SK-MEL-5 (cell line): Measurements from ENCODE around the gene RNF111. TPM values are rescaled to one million over a fixed set of nuclear protein-coding genes. Genes with fewer than 3 reads are reported as not detected.

Experiments used
- DNase-seq: peaks from one replicate; pipeline ENCODE4 v3.0.0-alpha.2; 2016; ENCODE audit warnings: low read depth, low spot score
- in situ Hi-C: cut with HindIII; loops from 2 replicates; pipeline ENCODE4 v1.10.0; 2016; ENCODE audit warnings: low sequenced_read_pairs, high pct_unique_total_duplicates, low pct_unique_long_range_greater_than_20kb
- total RNA-seq: library from RNA; depleted of rRNA; stranded (reverse); fragments of >200 nt; shearing (Covaris generic); gene quantifications from 2 replicates; pipeline ENCODE4 v1.2.3, GENCODE V29; 2014; rRNA removed

The RNF111 gene
- total RNA-seq, 1 experiment from 2014 or later = 19.9 TPM

GRCh38 chr15:59143281-59143680, 155.8 kb downstream of the RNF111 start:
- in situ Hi-C loops = loop anchor here (25.0 kb wide), 1 partner anchor 369 kb away; no protein-coding TSS in a partner anchor
- DNase-seq = no peak

- in situ Hi-C loops = loop anchor here (25.0 kb wide), 1 partner anchor 368 kb away; no protein-coding TSS in a partner anchor
Observed at GRCh38 chr15:59144594-59144993, 157.1 kb downstream of the RNF111 start.

More at GRCh38 chr15:59144594-59144993, 157.1 kb downstream of the RNF111 start:
- DNase-seq = peak; percentile 53

Other genes with a start within 250 kb of the RNF111 start
- 132 and 144 TPM in 2 replicates for gene ADAM10, start 238.0 kb upstream of the RNF111 start, total RNA-seq
- 10.9 and 13.0 TPM in 2 replicates for gene MINDY2, start 216.4 kb upstream of the RNF111 start, total RNA-seq
- 59.6 and 72.0 TPM in 2 replicates for gene SLTM, start 54.0 kb upstream of the RNF111 start, total RNA-seq
- 44.7 and 49.8 TPM in 2 replicates for gene CCNB2, start 117.5 kb downstream of the RNF111 start, total RNA-seq
- not detected in 2 replicates for gene LDHAL6B, start 219.2 kb downstream of the RNF111 start, total RNA-seq